PC-3 (cell line): ENCODE measurements around the gene EZH1. TPM values are rescaled to one million over a fixed set of nuclear protein-coding genes. Genes with fewer than 3 reads are reported as not detected.

ENCODE experiments used
- ATAC-seq: fragments of 200-7000 bp; cut with Tn5 transposase; 2 replicates; pipeline ENCODE4 v1.9.1; 2020; ENCODE audit warnings: mild to moderate bottlenecking, moderate library complexity
- BruUV-seq: library from RNA; stranded (reverse); fragments of 400-500 nt; replicated peaks from 2 replicates; lab custom pipeline; 2021; lab: Mats Ljungman, UMichigan
- CTCF ChIA-PET: fragments of 300-600 bp; sonication (Branson Sonifier 250); formaldehyde crosslinking; loops from one replicate; lab custom pipeline; 2022; ENCODE audit warnings: antibody characterized with exemption; lab: Charles Lee
- POLR2A ChIA-PET: fragments of 300-600 bp; sonication (Branson Sonifier 250); formaldehyde crosslinking; loops from one replicate; lab custom pipeline; 2022; ENCODE audit warnings: antibody characterized with exemption; ENCODE audit not compliant: unreplicated experiment; lab: Charles Lee
- DNase-seq: peaks from one replicate; pipeline ENCODE4 v3.0.0-alpha.2; 2015
- H2AFZ ChIP-seq: fragments of 300-600 bp; sonication (generic); 2 replicates; pipeline ENCODE4 v1.6.0; 2016; ENCODE audit warnings: antibody characterized with exemption, low read length
- H3F3A ChIP-seq: fragments of 300-600 bp; sonication (generic); one replicate; pipeline ENCODE4 v1.6.0; 2017; ENCODE audit warnings: antibody characterized with exemption, low read length, control low read depth, mild to moderate bottlenecking; ENCODE audit not compliant: unreplicated experiment
- H3K27ac ChIP-seq: fragments of 300-600 bp; sonication (generic); 2 replicates; pipeline ENCODE4 v1.5.1; 2016; ENCODE audit warnings: mild to moderate bottlenecking, low read length
- H3K27me3 ChIP-seq: fragments of 300-600 bp; sonication (generic); 2 replicates; pipeline ENCODE4 v1.6.1; 2016; ENCODE audit warnings: low read length, mixed read lengths
- H3K36me3 ChIP-seq: fragments of 300-600 bp; sonication (generic); 2 replicates; pipeline ENCODE4 v1.6.1; 2016; ENCODE audit warnings: low read depth, mixed run types, low read length, mixed read lengths
- H3K4me1 ChIP-seq: fragments of 300-600 bp; sonication (generic); 2 replicates; pipeline ENCODE4 v1.5.1; 2016; ENCODE audit warnings: low read length; ENCODE audit not compliant: insufficient read depth
- H3K4me2 ChIP-seq: fragments of 300-600 bp; sonication (generic); 2 replicates; pipeline ENCODE4 v1.6.0; 2016; ENCODE audit warnings: low read length
- H3K4me3 ChIP-seq: fragments of 300-600 bp; sonication (generic); 2 replicates; pipeline ENCODE4 v1.5.1; 2016; ENCODE audit warnings: mild to moderate bottlenecking, low read length, mixed read lengths
- H3K79me2 ChIP-seq: fragments of 300-600 bp; sonication (generic); 2 replicates; pipeline ENCODE4 v1.6.1; 2017; ENCODE audit warnings: low read length, mixed read lengths
- H3K9ac ChIP-seq: fragments of 300-600 bp; sonication (generic); 2 replicates; pipeline ENCODE4 v1.6.0; 2016; ENCODE audit warnings: mild to moderate bottlenecking, low read length
- H3K9me2 ChIP-seq: fragments of 300-600 bp; sonication (generic); replicated peaks from 2 replicates; pipeline ENCODE4 v1.6.1; 2016; ENCODE audit warnings: mixed run types, low read length, mixed read lengths
- H3K9me3 ChIP-seq: fragments of 300-600 bp; sonication (generic); 2 replicates; pipeline ENCODE4 v1.6.1; 2016; ENCODE audit warnings: low read length, mixed read lengths
- H4K20me1 ChIP-seq: fragments of 300-600 bp; sonication (generic); 2 replicates; pipeline ENCODE4 v1.6.1; 2016; ENCODE audit warnings: low read length, mixed read lengths
- CTCF ChIP-seq: fragments of 300-600 bp; sonication (generic); conservative IDR thresholded peaks from 2 replicates; pipeline ENCODE4 v1.5.1; 2017; ENCODE audit warnings: antibody characterized with exemption, low read depth, mild to moderate bottlenecking, low read length
- EZH2 ChIP-seq: fragments of 300-600 bp; sonication (generic); IDR thresholded peaks from one replicate; pipeline ENCODE4 v1.6.1; 2017; ENCODE audit warnings: antibody characterized with exemption, mild to moderate bottlenecking, low read length; ENCODE audit not compliant: unreplicated experiment
- EZH2phosphoT487 ChIP-seq: fragments of 300-600 bp; sonication (generic); IDR thresholded peaks from 2 replicates; pipeline ENCODE4 v1.6.1; 2018; ENCODE audit warnings: mild to moderate bottlenecking, antibody characterized with exemption, low read length, borderline replicate concordance
- intact Hi-C: fragments of 100-400 bp; cut with micrococcal nuclease; formaldehyde crosslinking; loops from 2 replicates; pipeline ENCODE4 v1.9.0; 2023
- total RNA-seq: library from RNA; depleted of rRNA; stranded (reverse); fragments of >200 nt; gene quantifications from 2 replicates; pipeline ENCODE4 v1.2.3, GENCODE V29; 2014

EZH1 gene
- total RNA-seq, 1 experiment from 2014 or later, result 5.8 TPM

GRCh38 chr17:42657824-42658588 is 86.8 kb downstream of the EZH1 start:
- TF ChIP-seq CTCF (no peak), EZH2phosphoT487 (no peak), EZH2 (no peak)
- no peaks in the 10 kb centered on the region for H3K36me3 ChIP-seq
- H3K79me2 ChIP-seq, result no peaks in the 10 kb centered on the region; the same call in 1 of the 2 replicates
- ChIA-PET POLR2A (interaction anchor here (0.7 kb wide), 1 partner anchor 17 kb away, joined by 10 read pairs; no protein-coding TSS in a partner anchor), CTCF (no interaction called here)
- H3K9ac ChIP-seq, result no peak overlapping the region
- BruUV-seq, result no TSS peak
- intact Hi-C loops, result no loop called here
- H3K4me1 ChIP-seq, result peaks cover 24% of the 10 kb centered on the region
- H3K4me2 ChIP-seq, result no peak overlapping the region
- H3K9me2 ChIP-seq, result no peaks in the 10 kb centered on the region
- H3F3A ChIP-seq, result no peaks in the 10 kb centered on the region
- H3K9me3 ChIP-seq, result no peaks in the 10 kb centered on the region
- H3K27me3 ChIP-seq, result no peaks in the 10 kb centered on the region
- DNase-seq, result no peak
- peak overlapping the region; percentile 40; the same call in 1 of the 2 replicates for H2AFZ ChIP-seq
- no peak for ATAC-seq
- no peaks in the 10 kb centered on the region for H4K20me1 ChIP-seq
- H3K27ac ChIP-seq, result peak overlapping the region; percentile 59
- H3K4me3 ChIP-seq, result no peak overlapping the region

DNA sequence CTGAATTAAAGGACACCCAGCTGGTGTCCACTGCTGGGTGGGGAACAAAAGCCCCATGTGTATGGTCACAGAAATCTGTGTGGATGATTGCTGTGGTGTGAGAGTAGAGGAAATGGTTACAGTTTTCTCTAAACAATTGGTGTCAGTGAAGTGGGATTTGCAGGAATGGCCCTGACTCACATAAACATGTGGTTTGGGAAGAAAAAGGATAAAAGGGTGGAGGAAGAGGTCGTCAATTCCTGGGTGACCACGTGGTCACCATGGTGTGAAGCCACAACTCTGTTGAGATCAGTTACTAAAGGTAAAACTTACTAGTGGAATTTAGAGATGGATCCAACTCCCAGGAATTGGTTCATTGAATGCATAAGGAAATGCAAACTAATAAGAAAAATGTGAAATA is 89.3 kb downstream of the EZH1 start:
- ChIA-PET CTCF (no interaction called here), POLR2A (no interaction called here)
- BruUV-seq, result no TSS peak

More for the DNA sequence above, 89.3 kb downstream of the EZH1 start:
- H3K4me3 ChIP-seq, result no peak overlapping the region
- no peaks in the 10 kb centered on the region for H3K27me3 ChIP-seq
- no peaks in the 10 kb centered on the region for H3K36me3 ChIP-seq
- no peak for TF ChIP-seq EZH2phosphoT487
- TF ChIP-seq CTCF, result no peak
- TF ChIP-seq EZH2, result no peak
- no peak overlapping the region for H3K4me2 ChIP-seq
- no peak overlapping the region for H3K9ac ChIP-seq
- no peaks in the 10 kb centered on the region for H3K9me3 ChIP-seq
- H3K79me2 ChIP-seq, result no peaks in the 10 kb centered on the region; the same call in 1 of the 2 replicates
- peaks cover 17% of the 10 kb centered on the region for H3K4me1 ChIP-seq
- DNase-seq (no peak), ATAC-seq (no peak)
- no peak overlapping the region for H2AFZ ChIP-seq
- intact Hi-C loops, result no loop called here
- no peak overlapping the region for H3K27ac ChIP-seq
- no peaks in the 10 kb centered on the region for H4K20me1 ChIP-seq
- H3F3A ChIP-seq, result no peaks in the 10 kb centered on the region
- H3K9me2 ChIP-seq, result no peaks in the 10 kb centered on the region
